WI38 (cell line): Measurements from ENCODE around the gene FAIM2.

ENCODE experiments used
- H3K4me3 ChIP-seq: 2 replicates; pipeline ENCODE4 v1.5.1; 2011; ENCODE audit warnings: low read depth, mild to moderate bottlenecking, control low read depth, low read length
- CTCF ChIP-seq: IDR thresholded peaks from 2 replicates; pipeline ENCODE4 v1.5.1; 2012; ENCODE audit warnings: low read depth, mild to moderate bottlenecking, control low read depth, low read length

FAIM2 gene

GRCh38 chr12:49831717-49832116, 72.0 kb downstream of the FAIM2 start:
- H3K4me3 ChIP-seq = no peak overlapping the region
- no peak for TF ChIP-seq CTCF

- no peak for TF ChIP-seq CTCF
- H3K4me3 ChIP-seq = peak within 1 kb of the TSS; percentile 91
Observed at GRCh38 chr12:49828133-49829091, 75.3 kb downstream of the FAIM2 start, which contains the start of gene NCKAP5L. TSS of gene NCKAP5L (minus strand) at chr12:49828413. CDS start at chr12:49804044, 24,369 bp downstream.

GRCh38 chr12:49827401-49828099, 76.2 kb downstream of the FAIM2 start:
- H3K4me3 ChIP-seq = peak overlapping the region; percentile 91
- no peak for TF ChIP-seq CTCF

GRCh38 chr12:49827051-49827400, 76.7 kb downstream of the FAIM2 start:
- peak overlapping the region; percentile 91 for H3K4me3 ChIP-seq

GRCh38 chr12:49825971-49826421, 77.7 kb downstream of the FAIM2 start:
- peak overlapping the region; percentile 91 for H3K4me3 ChIP-seq

More at GRCh38 chr12:49827051-49827400, 76.7 kb downstream of the FAIM2 start:
- TF ChIP-seq CTCF = no peak

GRCh38 chr12:49825360-49825970, 78.2 kb downstream of the FAIM2 start:
- peak overlapping the region; percentile 91 for H3K4me3 ChIP-seq
- no peak for TF ChIP-seq CTCF

More at GRCh38 chr12:49825971-49826421, 77.7 kb downstream of the FAIM2 start:
- TF ChIP-seq CTCF = no peak
